H54 (cell line): ENCODE measurements around the gene CUX1.
"Not testable (repeated sequence)": the region's sequence is repeated elsewhere in the genome, so short reads cannot be mapped to it uniquely, and the experiment has no call there.

Source experiments
- DNase-seq: peaks from one replicate; pipeline ENCODE4 v3.0.0; 2011; ENCODE audit warnings: low spot score, mixed read lengths; ENCODE audit not compliant: insufficient read length
- FAIRE-seq: peaks from 3 replicates; lab custom pipeline; 2011; peaks lifted over from hg19 to GRCh38; lab: Jason Lieb, UNC
- POLR2A ChIP-seq: IDR thresholded peaks from 2 replicates; pipeline ENCODE4 v1.6.1; 2011; ENCODE audit warnings: low read depth, mild to moderate bottlenecking, low read length

The CUX1 gene

DNA sequence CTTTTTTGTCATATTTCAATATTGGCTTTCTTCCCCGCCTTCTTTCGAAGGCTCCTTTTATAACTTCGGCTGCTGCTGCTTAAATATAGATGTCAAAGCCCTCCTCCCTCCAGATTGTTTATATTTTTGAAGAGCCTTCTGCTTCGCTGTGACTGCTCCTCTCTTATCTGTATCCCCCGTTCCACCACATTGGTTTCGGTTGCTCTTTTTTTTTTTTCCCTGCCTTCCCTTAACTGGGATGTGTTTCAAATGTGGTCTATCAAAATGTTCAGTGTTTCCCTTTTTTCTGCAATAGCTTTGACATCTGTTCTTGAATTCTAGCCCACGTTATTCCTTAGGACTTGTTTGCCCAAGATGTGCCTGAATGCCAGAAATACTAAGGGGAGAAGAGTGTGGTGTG, 96.4 kb downstream of the CUX1 start:
- DNase-seq (no peak), FAIRE-seq (no peak)
- no peak for TF ChIP-seq POLR2A

DNA sequence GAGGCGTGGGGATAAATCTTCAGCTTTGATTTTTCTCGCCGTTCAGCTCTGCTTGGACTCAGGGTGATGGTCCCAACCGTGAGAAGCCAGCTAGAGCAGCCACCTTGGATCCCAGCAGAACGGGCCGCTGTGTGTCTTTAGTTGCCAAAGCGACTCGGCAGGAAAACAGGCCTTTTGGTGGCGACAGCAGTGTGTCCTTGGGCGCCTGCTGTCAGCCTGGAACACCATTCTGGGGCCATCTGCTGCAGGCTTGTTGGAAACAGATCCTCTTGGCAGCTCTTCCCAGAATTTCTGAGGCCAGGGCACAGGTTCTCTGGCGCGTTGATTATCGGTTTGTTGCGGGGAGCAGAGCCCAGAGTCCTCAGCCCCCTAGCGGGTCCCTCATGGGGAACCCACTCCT, 97.6 kb downstream of the CUX1 start:
- no peak for TF ChIP-seq POLR2A
- DNase-seq (no peak), FAIRE-seq (no peak)

DNA sequence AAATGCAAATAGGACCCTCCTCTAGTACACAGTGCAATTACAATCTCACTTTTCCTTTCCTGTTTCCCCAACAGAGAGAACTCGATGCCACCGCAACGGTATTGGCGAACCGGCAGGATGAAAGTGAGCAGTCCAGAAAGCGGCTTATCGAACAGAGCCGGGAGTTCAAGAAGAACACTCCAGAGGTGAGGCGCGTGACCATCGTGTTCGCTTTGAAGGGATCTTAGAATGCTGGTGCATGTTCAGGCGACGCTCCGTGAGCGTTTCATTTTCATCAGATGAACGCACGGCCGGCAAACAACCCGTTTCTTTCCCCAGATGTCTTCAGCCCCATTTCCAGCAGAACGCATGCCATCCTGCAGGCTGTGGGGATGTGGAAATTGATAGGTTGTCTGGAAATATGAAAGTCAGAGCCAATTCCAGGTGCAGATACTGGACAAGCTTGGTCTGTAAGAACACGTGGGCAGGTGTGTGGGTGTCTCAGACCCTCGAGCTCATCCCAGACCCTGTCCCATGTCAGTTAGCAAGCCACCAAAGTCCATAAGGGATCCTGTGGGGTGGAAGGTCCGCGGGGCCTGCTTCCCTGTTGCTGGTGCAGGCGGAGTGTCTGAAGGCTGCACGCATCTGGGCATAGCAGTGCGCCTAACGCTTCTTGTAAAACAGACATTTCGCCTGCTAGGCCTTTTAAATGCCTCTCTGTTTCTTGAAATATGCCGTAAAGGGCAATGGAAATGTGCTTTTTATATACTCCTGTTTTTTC, 98.8 kb downstream of the CUX1 start:
- DNase-seq (no peak), FAIRE-seq (no peak)
- TF ChIP-seq POLR2A: no peak

DNA sequence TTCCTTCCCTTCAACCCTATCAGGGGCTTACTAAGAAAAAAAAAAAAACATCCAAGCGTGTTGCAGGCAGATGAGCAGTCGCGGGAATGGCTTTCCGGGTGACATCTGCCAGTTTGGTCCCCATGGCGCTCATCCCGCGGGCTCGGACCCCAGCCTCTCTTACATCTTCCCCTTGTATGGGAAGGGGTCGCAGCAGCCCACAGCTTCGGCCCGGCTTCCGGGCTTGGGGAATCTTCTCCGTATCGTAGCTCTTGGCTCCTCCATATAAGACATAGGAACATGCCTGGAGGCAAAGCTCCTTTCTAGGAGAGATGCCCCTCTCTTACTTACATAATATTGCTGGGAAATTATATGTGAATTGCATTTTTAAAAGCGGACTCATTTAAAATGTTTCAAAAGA, 99.5 kb downstream of the CUX1 start:
- FAIRE-seq (no peak), DNase-seq (no peak)
- TF ChIP-seq POLR2A: no peak

DNA sequence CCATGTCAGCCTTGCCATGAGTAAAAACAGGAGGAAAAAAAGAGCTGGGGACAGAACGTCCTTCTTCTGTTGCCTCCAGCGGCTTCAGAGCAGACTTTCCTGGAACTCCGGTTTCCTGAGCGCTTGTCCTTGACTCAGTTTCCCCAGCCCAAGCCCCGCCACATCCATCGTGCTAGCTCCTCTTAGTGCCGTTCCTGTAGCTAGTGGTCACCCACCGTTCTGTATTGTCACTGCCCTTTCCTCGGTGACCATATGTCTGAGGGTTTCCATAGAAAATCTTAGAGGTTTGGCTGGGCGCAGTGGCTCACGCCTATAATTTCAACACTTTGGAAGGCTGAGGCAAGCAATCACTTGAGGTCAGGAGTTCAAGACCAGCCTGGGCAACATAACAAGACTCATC, 100.1 kb downstream of the CUX1 start:
- no peak for FAIRE-seq
- TF ChIP-seq POLR2A: no peak

DNA sequence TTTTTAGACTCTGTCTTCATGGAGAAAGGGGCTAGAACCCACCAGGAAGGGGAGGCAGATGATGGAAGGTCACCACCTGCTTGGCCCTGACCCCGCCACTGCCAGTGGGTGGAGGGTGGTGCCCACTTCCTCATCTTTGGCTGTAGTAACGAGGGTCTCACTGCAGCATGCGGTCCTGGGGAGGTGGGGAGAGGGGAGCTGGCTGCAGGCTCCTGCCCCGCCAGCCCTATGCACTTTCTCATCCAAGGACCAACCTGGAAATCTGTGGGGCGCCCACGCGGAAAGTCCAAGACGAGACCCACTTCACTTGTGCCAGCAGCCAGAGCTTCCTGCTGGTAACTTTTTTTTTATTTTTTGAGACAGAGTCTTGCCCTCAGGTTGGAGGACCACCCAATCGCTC, 101.0 kb downstream of the CUX1 start:
- TF ChIP-seq POLR2A: no peak
- DNase-seq (no peak), FAIRE-seq (no peak)

More for the DNA sequence above, 100.1 kb downstream of the CUX1 start:
- DNase-seq: no peak

DNA sequence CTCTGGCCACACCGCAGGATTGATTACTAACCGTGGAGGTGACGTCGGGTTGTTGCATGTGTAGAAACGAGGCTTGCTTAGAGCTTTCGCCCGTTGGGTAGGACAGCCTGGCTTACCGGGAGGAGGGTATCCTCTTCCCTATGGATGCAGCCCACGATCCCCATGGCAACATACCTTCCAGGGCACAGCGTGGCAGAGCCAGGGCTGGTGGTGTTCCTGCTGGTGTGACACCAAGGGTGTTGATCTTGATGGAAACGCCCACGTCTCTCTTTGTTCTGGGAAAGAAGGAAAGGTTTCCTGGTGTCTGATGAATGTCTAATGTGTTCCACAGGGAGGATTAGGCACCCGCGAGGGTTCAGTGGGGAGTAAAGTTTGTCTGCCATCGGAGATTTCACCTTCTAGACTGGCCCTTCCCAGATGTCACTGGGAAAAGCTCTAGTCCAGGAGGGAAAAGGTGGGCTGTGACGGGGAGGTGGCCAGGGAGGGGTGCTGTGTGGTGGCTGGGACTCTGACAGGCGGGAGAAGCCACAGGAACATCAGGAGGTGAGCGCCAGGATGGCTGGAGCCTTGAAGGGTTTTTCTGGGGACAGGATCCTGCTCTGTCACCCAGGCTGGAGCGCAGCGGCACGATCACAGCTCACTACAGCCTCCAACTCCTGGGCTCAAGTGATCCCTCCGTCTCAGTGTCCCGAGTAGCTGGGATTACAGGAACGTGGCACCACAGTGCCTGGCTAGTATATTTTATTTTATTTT, 102.1 kb downstream of the CUX1 start:
- DNase-seq: no peak
- no peak for TF ChIP-seq POLR2A
- no peak for FAIRE-seq

DNA sequence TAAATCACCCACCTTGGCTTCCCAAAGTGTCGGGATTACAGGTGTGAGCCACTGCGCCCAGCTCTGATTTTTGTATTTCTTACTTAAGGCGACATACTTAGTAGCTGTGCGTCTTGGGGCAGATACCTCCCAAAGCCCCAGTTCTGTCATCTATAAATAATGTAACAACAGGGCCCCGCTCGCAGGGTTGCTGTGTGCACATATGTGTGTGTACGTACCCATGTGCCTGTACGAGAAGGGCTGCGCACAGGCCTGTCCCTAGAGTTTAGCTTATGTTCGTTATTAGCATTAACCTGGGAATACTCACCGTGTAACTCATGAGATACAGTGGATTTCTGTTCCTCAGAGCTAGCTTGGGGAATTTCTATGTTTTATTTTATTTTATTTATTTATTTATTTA, 103.6 kb downstream of the CUX1 start:
- DNase-seq (no peak), FAIRE-seq (no peak)
- no peak for TF ChIP-seq POLR2A

DNA sequence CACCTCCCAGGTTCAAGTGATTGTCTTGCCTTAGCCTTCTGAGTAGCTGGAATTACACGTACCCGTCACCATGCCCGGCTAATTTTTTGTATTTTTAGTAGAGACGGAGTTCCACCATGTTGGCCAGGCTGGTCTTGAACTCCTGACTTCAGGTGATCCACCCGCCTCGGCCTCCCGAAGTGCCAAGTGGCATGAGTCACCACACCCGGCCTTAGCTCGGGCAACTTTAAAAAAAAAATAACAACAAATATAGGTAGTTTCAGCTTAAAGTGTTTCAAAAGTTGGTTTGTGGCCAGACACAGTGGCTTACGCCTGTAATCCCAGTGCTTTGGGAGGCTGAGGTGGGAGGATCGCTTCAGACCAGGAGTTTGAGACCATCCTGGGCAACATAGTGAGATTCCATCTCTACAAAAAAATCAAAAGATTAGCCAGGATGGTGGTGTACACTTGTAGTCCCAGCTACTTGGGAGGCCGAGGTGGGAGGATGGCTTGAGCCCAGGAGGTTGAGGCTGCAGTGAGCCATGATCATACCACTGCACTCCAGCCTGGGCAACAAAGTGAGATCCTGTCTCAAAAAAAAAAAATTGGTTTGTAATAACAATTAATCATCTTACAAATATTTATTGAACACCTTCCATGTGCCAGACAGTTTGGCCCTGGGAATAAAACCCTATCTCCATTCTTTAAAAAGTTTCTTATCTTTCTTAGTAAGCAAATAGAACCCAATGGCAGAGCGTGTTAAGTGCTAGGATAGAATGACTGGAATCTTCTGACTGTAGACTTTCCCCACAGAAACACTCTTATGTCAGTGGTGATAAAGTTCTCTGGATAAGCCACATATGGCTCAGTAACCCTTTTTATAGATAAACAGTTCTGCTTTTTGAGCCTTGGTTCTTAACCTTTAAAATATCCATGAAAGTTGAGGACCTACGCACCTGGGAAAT, 104.4 kb downstream of the CUX1 start:
- not testable (repeated sequence) for FAIRE-seq, DNase-seq

DNA sequence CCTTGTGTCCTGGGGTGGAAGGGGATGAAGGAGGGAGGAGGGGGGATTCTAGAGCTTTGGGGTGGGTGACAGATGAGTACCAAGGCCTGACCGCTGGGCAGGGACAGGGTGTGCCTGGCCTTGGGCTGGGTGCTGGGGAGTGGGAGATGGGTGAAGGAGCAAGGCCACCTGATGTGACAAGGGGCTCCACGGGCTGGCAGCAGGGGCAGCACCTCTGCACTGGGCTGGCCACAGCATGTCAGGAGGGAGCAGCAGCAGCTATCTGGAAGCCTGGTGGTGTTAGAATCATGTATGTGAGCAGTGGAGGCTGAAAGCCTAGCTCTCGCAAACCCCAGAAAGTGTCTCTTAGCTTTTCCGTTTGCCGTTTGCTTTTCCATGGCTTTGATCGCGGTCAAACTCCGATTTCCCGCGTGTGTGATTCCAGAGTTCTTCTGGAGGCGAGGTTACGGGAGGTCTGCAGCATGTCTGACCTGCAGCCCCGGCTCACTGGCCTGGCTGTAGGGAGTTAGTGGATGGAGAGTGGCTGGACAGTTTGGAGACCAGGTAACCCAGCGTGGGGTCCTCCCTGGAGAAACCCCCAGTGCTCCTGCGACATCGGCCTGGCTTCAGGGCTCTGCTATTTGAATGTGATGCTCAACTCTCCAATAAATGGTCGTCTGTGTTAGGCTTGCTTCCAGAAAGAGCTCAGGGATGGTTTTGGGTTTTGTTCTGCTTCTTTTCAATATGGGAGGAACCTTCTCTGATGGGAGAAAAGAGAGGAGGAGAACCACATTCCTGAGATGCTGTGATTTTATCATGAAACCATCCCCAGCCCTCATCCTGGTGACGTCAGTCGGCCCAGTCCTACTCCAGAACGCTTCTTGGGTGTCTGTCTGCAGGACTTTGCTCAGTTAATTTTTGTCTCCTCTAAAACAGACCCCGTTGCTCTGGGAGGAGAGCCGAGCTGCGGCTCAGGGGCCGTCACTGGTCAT, 105.5 kb downstream of the CUX1 start:
- DNase-seq (no peak), FAIRE-seq (no peak)
- no peak for TF ChIP-seq POLR2A

DNA sequence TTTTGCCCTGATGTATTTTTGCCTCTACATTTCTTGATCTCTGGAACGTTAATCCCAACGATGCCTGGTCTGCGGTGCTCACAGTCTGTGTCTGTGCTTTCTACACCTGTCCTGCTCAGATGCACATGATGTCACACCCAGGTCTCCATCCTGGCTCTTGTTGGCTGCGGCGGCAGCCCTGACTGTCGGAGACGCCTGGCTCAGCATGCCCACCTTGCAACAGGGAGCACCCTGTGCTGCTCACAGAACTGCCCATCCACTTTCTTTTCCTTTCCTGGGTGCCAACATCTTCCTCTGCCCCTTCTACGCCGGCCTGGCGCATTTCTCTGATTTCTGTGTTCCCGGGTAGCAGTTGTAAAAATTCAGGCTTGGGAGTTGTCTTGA, 106.2 kb downstream of the CUX1 start:
- DNase-seq: no peak
- TF ChIP-seq POLR2A: no peak
- FAIRE-seq: no peak

DNA sequence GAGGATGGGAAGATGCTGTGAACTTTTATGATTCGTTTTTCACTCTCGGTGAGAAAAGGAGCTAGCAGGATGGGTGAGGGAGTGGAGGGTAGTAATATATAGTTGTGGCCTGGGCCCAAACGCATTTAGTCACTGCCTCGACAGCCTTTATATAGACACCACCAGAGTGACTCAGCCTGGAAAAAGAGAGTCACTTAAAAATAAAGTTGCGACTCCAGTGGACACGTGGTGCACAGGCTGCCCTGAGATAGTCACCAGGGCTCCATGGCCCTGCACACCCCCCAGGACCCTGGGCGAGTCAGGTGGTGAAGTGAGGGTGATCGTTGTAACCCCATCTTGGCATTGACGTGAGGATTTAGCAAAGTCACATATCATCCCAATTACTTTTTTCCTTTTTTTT, 106.7 kb downstream of the CUX1 start:
- no peak for TF ChIP-seq POLR2A
- DNase-seq (peak; percentile 72), FAIRE-seq (no peak)

DNA sequence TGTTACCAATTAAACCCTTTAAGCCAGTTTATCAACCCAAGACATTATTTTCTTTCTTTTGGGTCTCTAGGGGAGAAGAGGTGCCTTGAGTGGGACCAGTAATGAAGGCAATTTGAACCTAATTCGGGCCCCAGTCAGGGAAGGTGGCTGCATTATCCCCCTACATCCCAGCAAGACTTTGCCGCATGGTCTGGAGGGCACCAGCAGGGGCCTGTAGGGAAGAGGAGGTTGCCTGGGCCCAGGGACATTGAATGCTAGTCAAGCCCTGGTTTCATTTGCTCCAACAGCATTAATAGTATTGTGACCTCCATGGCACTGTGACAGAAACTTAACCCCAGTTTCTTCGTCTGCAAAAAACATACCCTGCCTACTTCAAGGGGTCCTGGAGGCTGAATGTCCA, 108.8 kb downstream of the CUX1 start:
- DNase-seq (no peak), FAIRE-seq (no peak)
- no peak for TF ChIP-seq POLR2A

DNA sequence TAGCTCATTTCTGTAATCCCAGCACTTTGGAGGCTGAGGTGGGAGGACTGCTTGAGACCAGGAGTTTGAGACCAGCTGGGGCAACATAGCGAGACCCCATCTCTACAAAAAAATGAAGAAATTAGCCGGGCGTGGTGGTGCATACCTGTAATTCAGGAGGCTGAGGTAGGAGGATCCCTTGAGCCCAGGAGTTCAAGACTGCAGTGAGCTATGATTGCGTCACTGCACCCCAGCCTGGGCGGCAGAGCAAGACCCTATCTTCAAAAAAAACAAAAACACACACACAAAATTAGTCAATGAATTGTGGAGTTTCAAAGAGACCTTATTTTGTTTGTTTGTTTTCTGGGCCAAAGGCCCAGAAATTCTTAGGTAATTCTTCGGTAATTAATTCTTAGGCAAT, 110.0 kb downstream of the CUX1 start:
- no peak for FAIRE-seq

More for the DNA sequence above, 110.0 kb downstream of the CUX1 start:
- no peak for TF ChIP-seq POLR2A
- DNase-seq: no peak
